ENCODE measurements around the gene GRID1.

GRID1 gene

DNA sequence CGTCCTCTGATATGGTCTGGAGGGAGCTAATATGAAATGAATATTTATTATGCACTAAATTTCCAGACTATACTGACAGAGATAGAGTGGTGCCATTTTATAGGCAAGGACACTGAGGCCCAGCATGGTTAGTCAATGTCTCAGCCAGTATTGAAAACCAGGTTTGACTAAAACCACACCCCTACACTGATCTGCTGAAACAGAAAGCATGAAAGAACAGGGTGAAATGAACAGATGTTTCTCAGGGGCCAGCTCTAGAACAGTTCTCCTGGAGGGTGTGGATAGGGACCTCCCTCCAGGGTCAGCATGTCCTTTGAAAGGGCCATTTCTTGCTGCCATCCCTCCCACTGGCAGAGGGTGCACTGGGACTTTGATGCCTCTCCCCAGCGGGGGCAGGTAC, 700.5 kb downstream of the GRID1 start:
- DNase-seq, result no peak

DNA sequence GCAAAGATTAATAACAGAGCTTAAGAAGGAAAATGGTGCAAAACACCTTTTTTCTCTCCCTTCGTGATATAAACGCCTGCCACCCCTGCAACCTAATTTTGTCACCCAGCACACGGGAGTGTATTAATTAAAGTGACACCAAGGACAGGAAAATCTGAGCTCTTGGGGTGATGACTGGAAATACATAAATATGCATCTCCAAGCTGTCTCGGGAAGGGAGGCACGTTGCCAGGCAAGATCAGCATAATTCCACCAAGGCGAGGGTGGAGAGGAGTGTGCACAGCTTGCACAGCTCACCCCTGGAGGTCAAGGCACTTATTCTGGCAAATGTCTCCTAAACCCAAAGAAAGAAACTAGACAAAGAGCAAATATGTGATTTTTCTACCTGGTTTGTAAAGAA, 700.9 kb downstream of the GRID1 start:
- no peak for DNase-seq

DNA sequence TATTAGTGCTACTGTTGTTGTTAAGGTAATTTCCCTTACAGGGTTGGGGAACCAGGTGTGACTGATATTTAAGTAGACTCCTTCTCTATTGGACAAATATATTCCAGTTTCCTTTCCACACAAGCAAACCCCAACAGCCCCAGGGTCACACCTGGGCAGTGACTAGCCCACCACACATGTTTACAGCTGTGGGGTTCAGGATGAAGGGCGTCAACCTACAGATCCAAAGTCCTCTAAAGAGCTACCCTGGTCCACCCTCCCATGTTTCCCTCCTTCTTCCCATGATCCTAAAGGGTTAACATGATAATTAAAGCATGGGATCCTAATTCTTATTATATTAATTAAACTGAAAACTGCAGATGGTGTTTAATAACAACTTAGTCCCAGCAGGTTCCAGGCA, 701.5 kb downstream of the GRID1 start:
- no peak for DNase-seq

DNA sequence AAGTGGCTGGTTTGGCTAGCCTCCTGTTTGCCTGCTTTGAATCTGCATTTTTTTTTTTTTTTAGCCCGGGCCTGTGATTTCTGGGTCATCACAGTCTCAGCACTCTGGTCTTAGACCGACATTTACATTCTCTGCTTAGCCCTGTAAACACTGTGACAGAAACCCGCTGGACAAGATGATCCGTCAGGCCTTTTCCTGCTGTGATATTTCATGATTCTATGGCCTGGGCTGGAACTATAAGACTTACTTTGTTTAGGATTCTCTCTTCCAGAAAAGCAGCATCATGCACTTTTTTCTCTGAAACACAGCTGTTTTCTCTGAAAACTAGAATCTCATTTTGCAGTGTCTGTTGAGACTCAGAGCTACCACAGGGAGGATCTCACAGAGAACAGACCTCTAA, 705.5 kb downstream of the GRID1 start:
- DNase-seq, result no peak

DNA sequence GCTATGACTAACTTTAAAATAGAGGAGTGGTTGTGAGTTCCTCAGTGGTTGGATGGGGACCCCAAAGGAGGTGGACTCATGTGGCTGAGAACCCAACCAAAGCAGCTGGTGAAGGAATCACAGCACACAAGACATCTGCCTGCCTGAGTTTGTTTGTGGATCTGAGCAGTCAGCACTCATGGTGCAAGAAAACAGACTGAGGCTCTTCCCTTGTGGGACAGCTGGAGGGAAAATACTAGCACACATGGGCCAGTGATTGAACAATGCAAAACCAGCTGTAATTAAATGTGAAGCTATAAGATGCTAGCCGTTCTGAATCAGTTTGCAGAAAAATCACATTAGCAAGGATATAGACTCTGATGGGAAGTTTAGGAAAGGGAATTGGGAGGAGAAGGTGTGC, 707.3 kb downstream of the GRID1 start:
- DNase-seq, result no peak

DNA sequence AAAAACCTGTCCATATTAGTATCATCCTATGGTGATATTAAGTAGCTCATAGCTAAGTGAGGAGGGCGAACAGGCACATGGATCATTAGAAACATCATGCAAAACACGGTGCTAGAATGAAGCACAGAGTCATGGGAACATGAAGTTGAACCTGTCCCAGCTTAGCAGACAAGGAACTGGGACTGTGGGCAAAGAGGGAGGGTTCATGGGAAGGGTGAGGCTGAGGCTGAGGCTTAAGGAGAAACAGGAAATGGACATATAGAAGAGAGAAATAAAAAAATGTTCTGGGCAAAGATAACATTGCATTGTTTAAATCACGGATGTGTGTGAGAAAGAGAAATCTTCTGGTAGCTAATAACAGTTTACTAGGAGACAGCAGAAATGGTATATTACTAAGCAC, 708.1 kb downstream of the GRID1 start:
- no peak for DNase-seq

DNA sequence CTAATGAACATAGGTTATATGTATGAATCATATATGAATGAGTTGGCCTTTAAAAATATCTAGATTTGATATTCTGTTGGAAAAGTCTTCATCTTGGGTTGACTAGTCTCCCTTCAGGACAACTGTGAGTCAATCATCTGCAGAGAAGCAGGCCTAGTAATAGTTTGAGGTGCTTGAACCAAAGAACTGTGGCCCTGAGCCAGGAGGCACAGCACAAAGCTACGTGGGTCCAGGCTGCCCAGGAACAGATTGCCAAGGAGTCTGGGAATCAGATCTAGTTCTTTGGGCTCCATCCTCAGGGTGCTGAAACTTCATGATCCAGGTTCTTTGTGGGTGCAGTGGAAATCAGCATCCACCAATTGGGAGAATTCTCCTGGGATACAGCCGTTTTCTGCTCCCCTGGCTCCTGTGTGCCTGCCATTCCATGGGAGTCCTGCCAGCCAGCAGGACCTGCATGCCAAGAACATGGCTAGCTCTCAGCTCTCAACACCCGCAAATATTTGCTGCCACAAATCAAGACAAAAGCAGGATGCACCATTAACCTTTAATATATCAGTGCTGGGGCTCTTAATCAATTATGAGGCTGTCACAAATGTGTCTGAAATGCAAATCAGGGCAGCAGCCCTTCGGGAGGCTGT, 709.0 kb downstream of the GRID1 start:
- no peak for DNase-seq

DNA sequence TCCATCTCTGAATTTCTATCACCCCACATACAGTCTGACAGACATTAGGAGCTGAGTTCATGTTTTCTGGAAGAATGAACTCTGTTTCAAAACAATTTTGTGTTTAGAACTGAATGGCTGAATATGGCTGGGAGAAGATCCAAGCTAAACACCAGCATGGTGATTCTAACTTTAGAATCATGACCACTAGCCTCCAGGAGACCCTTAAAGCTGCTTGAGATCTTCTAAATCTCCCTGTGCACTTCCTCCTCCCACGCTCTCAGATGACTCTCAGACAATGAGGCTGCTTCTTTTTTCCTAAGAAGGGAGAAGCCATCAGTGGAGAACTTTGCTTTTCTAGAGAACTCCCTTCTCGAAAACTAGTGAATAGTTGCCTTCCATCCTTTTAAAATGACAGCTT, 711.2 kb downstream of the GRID1 start:
- DNase-seq, result no peak

DNA sequence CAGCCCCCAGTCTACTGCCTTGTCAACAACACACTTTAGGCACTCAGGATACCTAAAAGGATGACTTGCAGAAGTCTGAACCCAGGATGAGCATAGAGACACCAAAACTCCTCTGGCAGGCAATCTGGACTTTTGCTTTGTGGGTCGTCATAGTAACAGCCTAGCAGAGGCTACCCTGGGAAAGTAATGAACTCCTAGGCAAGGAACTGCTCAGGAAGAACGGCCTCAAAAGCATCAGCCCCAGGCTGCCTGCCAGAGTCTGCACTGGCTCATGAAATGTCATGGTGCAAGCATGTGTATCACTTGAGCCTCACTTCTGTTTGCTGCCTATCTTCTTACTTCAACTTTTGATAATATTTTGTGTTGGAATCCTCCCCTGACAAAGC, 715.1 kb downstream of the GRID1 start:
- no peak for DNase-seq

DNA sequence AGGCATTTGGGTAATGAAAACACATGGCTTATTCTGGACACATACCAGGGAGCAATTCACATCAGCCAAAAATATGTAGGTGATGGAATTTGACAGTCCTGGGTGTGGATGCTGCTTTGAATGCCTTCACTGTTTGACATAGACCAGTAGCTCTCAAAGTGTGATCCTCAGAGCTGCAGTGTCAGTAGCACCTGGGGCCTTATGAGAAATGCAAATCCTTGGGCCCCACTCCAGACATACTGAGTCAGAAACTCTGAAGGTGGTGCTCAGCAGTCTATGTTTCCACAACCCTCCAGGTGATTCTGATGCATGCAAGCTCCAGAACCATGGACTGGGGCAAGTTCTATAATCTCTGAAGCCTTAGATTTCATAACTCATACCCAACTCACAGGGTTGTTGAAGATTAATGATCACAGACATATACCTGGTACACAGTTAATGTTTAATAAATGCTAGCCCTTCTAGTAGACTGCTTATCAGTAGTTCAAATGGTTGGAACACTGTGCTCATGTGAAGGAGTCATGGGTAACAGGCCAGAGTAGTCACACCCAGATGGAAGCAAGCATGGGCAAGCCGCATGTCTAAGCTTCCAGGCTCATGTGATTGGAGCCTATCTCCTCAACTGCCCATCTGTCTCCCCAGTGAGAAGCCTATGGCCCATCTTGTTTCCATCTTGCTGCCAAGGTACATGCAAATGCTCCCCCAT, 715.7 kb downstream of the GRID1 start:
- no peak for DNase-seq

DNA sequence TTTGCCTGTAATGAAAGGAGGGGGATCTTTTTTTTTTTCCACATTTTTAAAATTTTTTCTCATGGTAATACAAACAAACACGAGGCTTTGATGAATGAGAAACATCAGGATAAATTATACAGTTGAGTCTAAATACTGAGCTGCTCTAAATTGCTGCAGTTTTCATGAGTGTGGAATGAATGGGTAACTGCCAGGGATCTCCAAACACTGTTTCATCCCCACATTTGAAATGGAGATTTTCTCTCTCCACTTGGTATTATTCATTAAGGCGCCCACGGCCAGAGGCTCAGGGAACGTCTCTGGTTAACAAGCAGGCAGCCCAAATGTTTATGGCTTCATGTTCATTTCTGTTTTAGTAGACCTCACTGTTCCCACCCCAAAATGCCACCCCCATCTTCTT, 717.1 kb downstream of the GRID1 start:
- no peak for DNase-seq

DNA sequence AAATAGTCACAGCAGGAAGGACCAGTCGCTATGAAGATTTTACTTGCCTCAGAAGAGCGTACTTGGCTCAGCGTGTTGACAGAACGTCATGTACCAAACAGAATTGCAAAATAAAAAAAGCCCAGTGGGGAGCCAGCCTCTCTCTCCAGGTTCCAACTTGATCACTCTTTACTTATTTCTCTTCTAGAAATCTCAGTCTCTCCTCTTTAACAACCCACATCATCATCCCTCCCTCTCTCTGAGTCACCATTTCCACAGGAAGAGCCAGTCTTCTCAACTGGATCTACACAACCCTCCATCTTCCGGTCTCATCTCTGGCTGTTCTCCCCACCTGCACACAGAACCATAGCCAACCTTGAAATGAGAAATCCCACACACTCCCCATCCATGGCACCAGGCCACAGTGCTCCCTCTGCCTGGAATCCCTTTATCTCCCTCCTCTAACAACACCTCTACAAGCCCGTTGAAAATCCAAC, 718.3 kb downstream of the GRID1 start:
- no peak for DNase-seq

DNA sequence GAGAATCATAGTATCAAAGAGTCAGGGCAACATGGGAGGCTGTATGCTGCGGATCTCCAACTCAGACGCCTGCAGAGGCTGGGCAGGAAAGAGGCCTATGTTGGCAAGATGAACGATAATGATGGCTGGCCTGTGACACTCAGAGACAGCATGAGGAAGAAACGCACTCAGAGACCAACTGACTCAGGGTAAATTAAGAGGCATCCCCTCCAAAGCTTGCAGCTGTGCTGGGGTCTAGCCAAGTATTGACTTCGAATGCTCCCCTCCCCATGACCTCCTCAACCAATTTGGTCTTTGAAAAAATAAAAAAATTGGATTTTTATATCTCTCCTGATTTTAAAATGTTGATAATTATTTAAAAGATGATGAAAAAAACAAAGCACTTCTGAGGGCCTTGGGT, 718.9 kb downstream of the GRID1 start:
- DNase-seq, result no peak

DNA sequence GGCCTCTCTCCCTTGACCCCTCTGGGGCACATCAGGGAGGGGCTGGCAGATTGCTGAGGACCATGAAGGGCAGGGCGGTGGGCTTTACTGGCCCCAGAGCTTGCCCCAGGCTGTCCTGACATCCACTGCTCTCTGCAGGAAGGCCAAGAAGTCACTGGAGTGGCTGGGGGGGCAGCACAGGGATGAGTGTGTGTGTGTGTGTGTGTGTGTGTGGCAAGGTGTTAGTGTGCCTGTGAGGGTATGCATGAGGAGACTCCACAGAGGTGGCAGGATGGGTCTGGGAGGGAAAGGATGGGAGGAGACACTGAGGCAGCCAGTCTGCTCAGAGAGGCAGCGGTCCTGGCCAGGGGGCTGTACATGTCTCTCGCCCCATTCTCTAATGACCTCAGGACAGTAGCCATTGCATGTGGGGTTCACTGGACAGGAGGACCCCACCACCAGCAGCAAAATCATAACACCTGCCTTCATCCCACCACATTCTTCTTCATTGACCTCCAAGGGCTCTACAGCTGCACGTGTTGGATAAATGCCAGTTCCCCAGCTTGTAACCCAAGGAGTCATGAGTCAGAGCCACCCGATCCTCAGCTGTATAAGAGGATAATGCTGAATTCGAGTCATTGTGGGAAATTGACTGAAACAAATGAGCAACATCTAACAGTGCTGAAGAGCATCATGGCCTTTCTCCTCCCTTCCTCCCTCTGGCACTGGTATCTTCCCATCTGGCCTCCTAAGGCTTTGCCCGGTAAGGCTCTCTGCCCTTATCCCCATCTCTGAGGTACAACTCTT, 720.5 kb downstream of the GRID1 start:
- no peak for DNase-seq

DNA sequence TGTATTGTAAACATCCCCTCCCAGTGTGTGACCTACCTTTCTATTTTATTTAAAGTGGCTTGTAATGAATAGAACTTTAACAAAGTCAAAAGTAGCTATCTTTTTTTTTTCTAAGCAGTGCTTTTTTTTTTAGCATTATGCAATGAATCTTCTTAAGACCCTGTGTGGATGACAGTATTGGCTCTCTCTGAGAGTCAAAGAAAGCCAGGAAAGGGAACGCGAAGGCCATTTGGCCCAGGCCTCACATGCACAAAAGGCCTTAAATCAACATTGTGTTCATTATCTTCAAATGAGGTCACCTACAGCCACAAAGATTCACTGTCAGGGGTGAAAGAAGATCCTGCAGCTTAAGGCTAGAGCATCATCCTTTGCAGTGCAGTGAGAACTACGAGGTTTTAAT, 721.5 kb downstream of the GRID1 start:
- no peak for DNase-seq

DNA sequence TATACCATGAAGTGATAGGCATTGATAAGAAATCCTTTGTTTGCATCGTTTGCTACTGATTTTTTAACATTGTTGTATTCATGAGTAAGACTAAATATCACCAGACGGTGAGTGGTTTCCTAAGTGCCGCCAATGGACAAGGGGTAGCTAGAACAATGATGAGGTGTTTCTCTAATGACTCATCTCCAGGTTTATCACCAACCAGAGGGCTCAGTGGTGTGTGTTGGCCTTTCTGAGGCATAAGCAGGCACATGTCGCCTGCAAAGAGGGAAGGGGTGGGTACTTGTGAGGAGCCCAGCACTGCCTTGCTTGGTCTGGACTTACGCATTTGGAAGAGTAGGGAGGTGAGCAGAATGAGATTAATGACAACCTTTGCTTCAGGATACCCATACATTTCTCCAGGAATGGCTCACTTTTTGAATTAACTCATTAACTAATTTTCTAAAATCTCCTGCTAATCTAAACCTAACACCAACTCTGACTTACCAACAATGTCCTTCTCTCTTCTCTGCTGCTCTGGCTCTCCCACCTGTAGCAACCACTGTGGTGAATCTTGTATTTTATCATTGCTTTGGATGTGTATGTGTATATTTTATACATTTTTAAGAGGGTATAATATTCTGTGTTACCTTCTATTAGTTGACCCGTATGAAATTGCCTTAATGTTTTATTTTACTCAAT, 722.6 kb downstream of the GRID1 start:
- DNase-seq, result no peak

DNA sequence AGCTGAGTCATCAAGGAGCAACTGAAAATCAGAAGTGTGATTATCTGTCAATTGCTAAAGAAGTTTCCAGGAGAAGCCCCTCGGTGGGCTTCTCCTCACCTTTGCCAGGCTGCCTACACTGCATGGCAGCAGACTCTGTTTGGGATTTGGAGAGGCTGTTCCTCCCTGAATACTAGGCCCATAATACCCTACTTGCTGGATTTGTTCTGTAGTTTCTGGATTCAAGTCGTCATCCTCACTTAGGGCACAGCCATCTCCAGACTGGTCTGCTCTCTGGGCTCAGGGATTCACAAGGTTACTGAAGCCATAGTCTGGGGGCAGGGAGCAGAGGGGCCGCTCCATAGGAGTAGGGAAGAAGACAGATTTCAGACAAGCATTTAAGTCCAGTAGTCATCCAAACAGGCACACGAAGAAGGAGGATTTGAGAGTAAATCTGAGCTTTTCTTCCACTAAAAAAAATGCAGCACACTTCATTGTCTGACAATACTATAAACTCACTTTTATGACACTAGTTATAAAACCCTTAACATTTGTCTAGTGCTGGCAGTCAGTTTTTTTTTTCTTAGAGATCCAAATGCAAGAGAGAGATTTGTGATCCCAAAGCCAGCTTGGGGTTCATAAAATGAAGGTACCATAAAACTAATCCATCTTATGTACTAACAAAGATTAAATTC, 723.3 kb downstream of the GRID1 start:
- no peak for DNase-seq

DNA sequence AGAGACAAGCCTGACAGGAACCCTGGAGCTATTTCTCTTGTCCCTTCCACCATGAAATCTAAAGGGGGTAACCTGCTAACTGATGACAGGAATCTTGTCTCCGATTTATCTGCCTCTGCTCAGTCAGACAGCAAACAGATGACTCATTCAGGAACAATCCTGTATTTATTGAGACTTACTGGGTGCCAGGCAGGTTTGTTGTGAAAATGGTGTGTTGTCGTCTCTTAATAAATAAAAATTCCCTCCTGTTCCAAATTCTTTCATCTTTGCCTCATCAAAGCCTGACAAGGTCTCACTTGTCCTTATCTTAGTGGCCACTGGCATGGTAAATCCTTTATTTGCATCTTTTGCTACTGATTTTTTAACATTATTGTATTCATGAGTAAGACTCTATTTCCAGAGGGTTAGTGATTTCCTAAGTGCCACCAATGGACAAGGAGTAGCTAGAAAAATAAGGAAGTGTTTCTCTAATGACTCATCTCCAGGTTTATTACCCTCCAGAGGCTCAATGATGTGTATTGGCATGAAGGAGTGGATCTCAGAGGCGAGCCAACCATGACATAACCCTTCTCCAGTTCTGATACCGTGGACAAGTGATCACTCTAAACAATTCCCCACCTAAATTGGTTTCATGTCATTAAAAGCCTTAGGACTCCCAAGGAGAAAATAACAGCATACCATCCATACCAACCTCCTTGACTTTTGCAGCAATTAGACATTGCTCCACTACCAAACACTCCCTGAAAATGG, 724.0 kb downstream of the GRID1 start:
- DNase-seq, result no peak

DNA sequence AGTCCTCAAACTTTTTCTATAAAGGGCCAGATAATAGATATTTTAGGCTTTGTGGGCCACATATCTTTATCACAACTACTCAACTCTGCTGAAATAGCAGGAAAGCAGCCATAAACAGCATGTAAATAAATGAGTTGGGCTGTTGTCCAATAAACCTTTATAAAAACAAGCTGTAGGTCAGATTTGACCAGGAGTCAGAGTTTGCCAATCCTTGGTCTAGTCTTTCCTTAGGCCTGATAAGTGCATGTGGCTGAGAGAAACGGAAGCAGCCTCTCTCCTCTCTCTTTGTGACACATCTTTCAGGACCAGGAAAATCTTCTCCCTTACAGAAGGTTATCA, 724.5 kb downstream of the GRID1 start:
- no peak for DNase-seq

DNA sequence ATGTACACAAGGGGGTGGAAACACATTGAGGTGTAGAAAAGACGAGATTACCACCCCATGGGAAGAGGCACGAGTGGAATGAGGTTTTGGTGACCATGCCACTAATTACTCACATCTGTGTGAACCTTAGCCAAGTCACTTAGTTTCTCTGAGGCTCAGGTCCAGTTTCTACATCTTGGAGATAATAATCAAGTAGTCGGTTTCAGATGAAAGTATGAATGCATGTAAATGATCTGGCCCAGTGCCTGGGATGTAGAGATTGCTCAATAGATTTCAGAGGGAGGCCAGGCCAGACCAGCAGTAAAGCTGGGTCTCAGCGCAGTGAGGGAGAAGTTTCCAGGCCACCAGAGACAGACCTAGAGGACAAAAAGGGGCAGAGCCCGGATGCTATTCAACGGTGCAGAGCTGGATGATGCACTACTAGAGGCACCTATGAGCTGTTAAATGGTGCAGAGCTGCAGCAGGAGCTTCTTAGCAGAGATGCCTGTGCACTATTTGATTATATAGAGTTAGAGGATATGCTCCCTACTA, 725.1 kb downstream of the GRID1 start:
- DNase-seq, result no peak

DNA sequence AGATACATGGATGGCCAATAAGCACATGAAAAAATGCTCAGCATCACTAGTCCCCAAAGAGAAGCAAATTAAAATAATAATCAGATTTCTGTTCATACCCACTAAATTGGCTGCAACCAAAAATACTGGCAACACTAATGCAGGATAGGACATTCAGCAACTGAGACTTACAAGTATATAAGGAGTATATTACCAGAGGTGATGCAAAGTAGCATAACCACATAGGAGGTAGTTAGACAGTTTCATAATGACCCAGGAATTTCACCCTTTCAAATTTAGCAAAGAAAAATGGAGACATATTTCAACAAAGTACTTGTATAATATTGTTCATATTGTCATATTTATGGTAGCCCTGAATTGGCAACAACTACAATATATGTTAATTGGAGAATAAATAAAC, 727.8 kb downstream of the GRID1 start:
- no peak for DNase-seq

DNA sequence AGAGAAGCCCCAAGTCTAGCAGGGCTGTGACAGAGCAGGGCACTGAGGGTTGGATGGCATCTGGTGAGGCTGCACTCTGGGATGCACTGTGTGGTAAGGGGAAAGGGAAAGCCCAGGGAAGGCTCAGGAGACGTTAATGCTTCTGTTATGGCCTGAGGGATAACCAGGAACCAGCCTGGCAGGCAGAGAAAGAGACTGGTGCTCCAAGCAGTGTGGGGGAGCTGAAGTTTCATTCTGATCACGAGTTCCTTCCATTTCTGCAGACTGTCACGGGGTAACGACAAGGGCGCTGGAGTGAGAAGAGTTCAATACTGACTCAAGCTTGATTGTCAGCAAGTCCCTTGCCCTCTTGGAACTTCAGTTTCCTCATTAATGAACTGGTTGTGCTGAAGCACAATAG, 730.9 kb downstream of the GRID1 start:
- no peak for DNase-seq

Measured in inflammatory macrophage treated with lipopolysaccharide for 1 hour (primary cell).